ENCODE measurements around the gene OLIG2. TPM values are rescaled to one million over a fixed set of nuclear protein-coding genes. Genes with fewer than 3 reads are reported as not detected.
A peak's percentile ranks its signal among the peaks of the same experiment; 100 is the strongest.

Gene OLIG2
- not detected for total RNA-seq

- DNase-seq, result no peak
- WGBS, 2 donors, result 2 to 6% methylated on average over 13 to 16 of the region's 59 CpGs
- intact Hi-C loops (cut with DNase I), result no loop called here
- TF ChIP-seq POLR2A (IDR thresholded peaks at IDR 0.05) (no peak), CTCF (IDR thresholded peaks at IDR 0.05) (no peak)
- no peaks in the 10 kb centered on the region for H3K9me3 ChIP-seq
- peaks cover 53 to 100% (median 77%) of the 10 kb centered on the region in 4 donors for H3K27me3 ChIP-seq
- H3K27ac ChIP-seq, result no peak within 1 kb of the TSS
- H3K4me1 ChIP-seq, result peaks cover 29 to 78% (median 42%) of the 10 kb centered on the region in 3 donors
- peak within 1 kb of the TSS in 1 of 4 donors; percentile 22 for H3K4me3 ChIP-seq
- H3K36me3 ChIP-seq, result no peaks in the 10 kb centered on the region
Measured at GRCh38 chr21:33025489-33026442, at the start of gene OLIG2. OLIG2 (plus strand) TSS chr21:33025935; CDS start chr21:33026863, 928 bp downstream.

- no peak overlapping the region for H3K27ac ChIP-seq
- no peak for DNase-seq
- peaks cover 0 to 61% (median 0%) of the 10 kb centered on the region in 4 donors for H3K27me3 ChIP-seq
- TF ChIP-seq POLR2A (IDR thresholded peaks at IDR 0.05) (no peak), CTCF (IDR thresholded peaks at IDR 0.05) (no peak)
- no peaks in the 10 kb centered on the region for H3K36me3 ChIP-seq
- intact Hi-C loops (cut with DNase I), result no loop called here
- H3K4me3 ChIP-seq, result no peak overlapping the region
- 64 to 71% methylated on average over 2 to 3 of the region's 3 CpGs for WGBS, 2 donors
- H3K9me3 ChIP-seq, result no peaks in the 10 kb centered on the region
- no peaks in the 10 kb centered on the region for H3K4me1 ChIP-seq
Measured at GRCh38 chr21:32976791-32977190, 48.9 kb upstream of the OLIG2 start.

- H3K27ac ChIP-seq, result no peak overlapping the region
- H3K4me1 ChIP-seq, result no peaks in the 10 kb centered on the region
- WGBS, 2 donors, result 63 to 67% methylated on average over 5 of the region's 5 CpGs
- H3K4me3 ChIP-seq, result no peak overlapping the region
- H3K27me3 ChIP-seq, result peaks cover 0 to 61% (median 0%) of the 10 kb centered on the region in 4 donors
- TF ChIP-seq CTCF (IDR thresholded peaks at IDR 0.05) (no peak), POLR2A (IDR thresholded peaks at IDR 0.05) (no peak)
- no peaks in the 10 kb centered on the region for H3K9me3 ChIP-seq
- no peaks in the 10 kb centered on the region for H3K36me3 ChIP-seq
- DNase-seq, result no peak
- intact Hi-C loops (cut with DNase I), result no loop called here
Measured at GRCh38 chr21:32977216-32977615, 48.5 kb upstream of the OLIG2 start.

- Histone ChIP-seq H3K9me3 (no peaks in the 10 kb centered on the region), H3K4me3 (no peak overlapping the region), H3K27ac (no peak overlapping the region), H3K27me3 (peaks cover 0 to 72% (median 0%) of the 10 kb centered on the region in 4 donors), H3K4me1 (no peaks in the 10 kb centered on the region), H3K36me3 (no peaks in the 10 kb centered on the region)
- intact Hi-C loops (cut with DNase I), result no loop called here
- DNase-seq, result no peak
- TF ChIP-seq CTCF (IDR thresholded peaks at IDR 0.05), result no peak
- no peak for TF ChIP-seq POLR2A (IDR thresholded peaks at IDR 0.05)
- WGBS, 2 donors, result 61 to 82% methylated on average over 22 to 24 of the region's 39 CpGs
Measured at GRCh38 chr21:32978331-32979270, 47.1 kb upstream of the OLIG2 start.
